H1 (cell line): ENCODE measurements around the gene VN1R4. TPM values are rescaled to one million over a fixed set of nuclear protein-coding genes. Genes with fewer than 3 reads are reported as not detected.

Experiments
- CTCF ChIA-PET: fragments of 300-600 bp; sonication (Branson Sonifier 250); formaldehyde crosslinking; loops from one replicate; lab custom pipeline; 2021; ENCODE audit not compliant: partially characterized antibody; lab: Charles Lee
- POLR2A ChIA-PET: fragments of 300-600 bp; sonication (Branson Sonifier 250); formaldehyde crosslinking; loops from one replicate; lab custom pipeline; 2021; ENCODE audit warnings: inconsistent platforms; ENCODE audit not compliant: partially characterized antibody; lab: Charles Lee
- DNase-seq, 2 experiments: peaks; one replicate each; pipeline versions ENCODE4 v3.0.0 to v3.0.0-alpha.2; 2010 to 2022; ENCODE audit warnings: low spot score in 2 of 2, low read depth in 1 of 2, mixed read lengths in 1 of 2
- FAIRE-seq: peaks from 2 replicates; lab custom pipeline; 2011; peaks lifted over from hg19 to GRCh38; lab: Jason Lieb, UNC
- H2AFZ ChIP-seq: 2 replicates; pipeline ENCODE4 v1.8.1; 2012; ENCODE audit warnings: low read length, inconsistent platforms
- H2AK5ac ChIP-seq: 2 replicates; pipeline ENCODE4 v1.6.1; 2013; ENCODE audit warnings: low read depth, low read length
- H2BK120ac ChIP-seq: replicated peaks from 2 replicates; pipeline ENCODE3; 2013; ENCODE audit warnings: low read depth, low read length, inconsistent platforms
- H2BK12ac ChIP-seq: 2 replicates; pipeline ENCODE4 v1.6.1; 2013; ENCODE audit warnings: low read depth, low read length
- H2BK15ac ChIP-seq: 2 replicates; pipeline ENCODE4 v1.6.1; 2013; ENCODE audit warnings: low read length
- H2BK20ac ChIP-seq: 2 replicates; pipeline ENCODE4 v1.6.1; 2013; ENCODE audit warnings: low read length
- H2BK5ac ChIP-seq: 2 replicates; pipeline ENCODE4 v1.6.1; 2013; ENCODE audit warnings: low read depth, low read length
- H3K14ac ChIP-seq: 2 replicates; pipeline ENCODE4 v1.6.1; 2013; ENCODE audit warnings: inconsistent platforms; ENCODE audit not compliant: insufficient read length
- H3K18ac ChIP-seq: 2 replicates; pipeline ENCODE4 v1.6.1; 2013; ENCODE audit warnings: low read length; ENCODE audit errors: extremely low read depth
- H3K23ac ChIP-seq: 2 replicates; pipeline ENCODE4 v1.6.1; 2013; ENCODE audit warnings: inconsistent platforms; ENCODE audit not compliant: insufficient read length
- H3K23me2 ChIP-seq: 2 replicates; pipeline ENCODE4 v1.6.1; 2013; ENCODE audit warnings: low read depth, low read length
- H3K27ac ChIP-seq: 2 replicates; pipeline ENCODE4 v1.6.1; 2011; ENCODE audit warnings: low read depth, low read length, inconsistent platforms
- H3K27me3 ChIP-seq, 4 experiments: replicated peaks in 1 of 4; 1 replicate in 1 of 4; 2 replicates in 3 of 4; pipeline versions ENCODE4 v1.6.1 to v1.8.1; 2011 to 2013; ENCODE audit warnings: low read length in 3 of 4, mild to moderate bottlenecking in 3 of 4, inconsistent platforms in 2 of 4, mixed read lengths in 2 of 4, moderate library complexity in 1 of 4; ENCODE audit not compliant: control insufficient read depth in 3 of 4, insufficient read depth in 3 of 4; ENCODE audit errors: extremely low read depth in 1 of 4
- H3K36me3 ChIP-seq, 4 experiments: 2 replicates each; pipeline versions ENCODE4 v1.6.1 to v1.8.1; 2011 to 2013; ENCODE audit warnings: mild to moderate bottlenecking in 4 of 4, low read length in 3 of 4, moderate library complexity in 2 of 4, control low read depth in 1 of 4, inconsistent platforms in 1 of 4; ENCODE audit not compliant: insufficient read depth in 4 of 4, control insufficient read depth in 2 of 4
- H3K4ac ChIP-seq: replicated peaks from 2 replicates; pipeline ENCODE3; 2013; ENCODE audit warnings: low read length, low read depth, mixed read lengths, inconsistent platforms; ENCODE audit not compliant: insufficient read length
- H3K4me1 ChIP-seq, 4 experiments: replicated peaks in 1 of 4; 1 replicate in 1 of 4; 2 replicates in 3 of 4; pipeline versions ENCODE4 v1.6.1 to v1.8.1; 2011 to 2013; ENCODE audit warnings: low read length in 3 of 4, inconsistent platforms in 2 of 4, mixed read lengths in 1 of 4; ENCODE audit not compliant: insufficient read depth in 4 of 4, control insufficient read depth in 3 of 4
- H3K4me2 ChIP-seq, 2 experiments: 2 replicates each; pipeline versions ENCODE4 v1.6.1 to v1.8.1; 2011 to 2013; ENCODE audit warnings: low read depth in 2 of 2, low read length in 2 of 2, control low read depth in 1 of 2, inconsistent platforms in 1 of 2, mild to moderate bottlenecking in 1 of 2; ENCODE audit not compliant: insufficient read depth in 1 of 2
- H3K4me3 ChIP-seq, 4 experiments: fragments of 200-600, 300-600 bp in 1 of 4; sonication (generic), shearing (Covaris generic), sonication (Bioruptor Twin) in 1 of 4; 2 replicates each; pipeline versions ENCODE4 v1.5.1 to v1.8.1; 2011 to 2016; ENCODE audit warnings: low read length in 4 of 4, low read depth in 3 of 4, control low read depth in 2 of 4, inconsistent platforms in 2 of 4, mild to moderate bottlenecking in 2 of 4, mixed read lengths in 1 of 4, moderate library complexity in 1 of 4; ENCODE audit not compliant: insufficient read depth in 2 of 4; ENCODE audit errors: extremely low read depth in 1 of 4
- H3K56ac ChIP-seq: replicated peaks from 2 replicates; pipeline ENCODE3; 2013; ENCODE audit warnings: low read depth, mild to moderate bottlenecking, mixed read lengths, low read length, inconsistent platforms; ENCODE audit not compliant: insufficient read length
- H3K79me1 ChIP-seq: 2 replicates; pipeline ENCODE4 v1.6.1; 2013; ENCODE audit warnings: low read depth, low read length, control low read depth
- H3K79me2 ChIP-seq, 2 experiments: 2 replicates each; pipeline versions ENCODE4 v1.6.1 to v1.8.1; 2012 to 2013; ENCODE audit warnings: low read length in 2 of 2, mild to moderate bottlenecking in 2 of 2, inconsistent platforms in 1 of 2; ENCODE audit not compliant: insufficient read depth in 2 of 2, control insufficient read depth in 1 of 2
- H3K9ac ChIP-seq, 4 experiments: replicated peaks in 1 of 4; 1 replicate in 1 of 4; 2 replicates in 3 of 4; pipeline versions ENCODE4 v1.6.1 to v1.8.1; 2011 to 2013; ENCODE audit warnings: low read depth in 3 of 4, low read length in 3 of 4, control low read depth in 2 of 4, mild to moderate bottlenecking in 2 of 4, moderate library complexity in 2 of 4, inconsistent platforms in 1 of 4; ENCODE audit errors: extremely low read depth in 1 of 4
- H3K9me3 ChIP-seq, 2 experiments: 2 replicates each; pipeline versions ENCODE4 v1.6.1 to v1.8.1; 2012 to 2013; ENCODE audit warnings: mild to moderate bottlenecking in 2 of 2, moderate library complexity in 2 of 2, control low read depth in 1 of 2, inconsistent platforms in 1 of 2, low read depth in 1 of 2, low read length in 1 of 2, mixed read lengths in 1 of 2; ENCODE audit not compliant: insufficient read depth in 2 of 2
- H4K20me1 ChIP-seq, 2 experiments: replicated peaks in 1 of 2; 2 replicates each; pipeline versions ENCODE3 to v1.8.1; 2011 to 2013; ENCODE audit warnings: inconsistent platforms in 2 of 2, low read length in 2 of 2, mild to moderate bottlenecking in 1 of 2; ENCODE audit not compliant: insufficient read depth in 2 of 2, control insufficient read depth in 1 of 2
- H4K5ac ChIP-seq: 2 replicates; pipeline ENCODE4 v1.6.1; 2013; ENCODE audit warnings: low read length, low read depth, mixed read lengths, inconsistent platforms; ENCODE audit not compliant: insufficient read length
- H4K8ac ChIP-seq: 2 replicates; pipeline ENCODE4 v1.8.0; 2013; ENCODE audit warnings: mild to moderate bottlenecking, moderate library complexity, low read length, inconsistent platforms; ENCODE audit not compliant: insufficient read depth; ENCODE audit errors: extremely low read depth
- H4K91ac ChIP-seq: replicated peaks from 2 replicates; pipeline ENCODE3; 2013; ENCODE audit warnings: low read length, mixed read lengths, inconsistent platforms; ENCODE audit not compliant: insufficient read length
- CBX8 ChIP-seq: fragments of 300-800, 300-1000 bp; sonication (generic); IDR thresholded peaks from 2 replicates; pipeline ENCODE4 v1.7.1; 2016; ENCODE audit warnings: low read depth, low read length, borderline replicate concordance
- CEBPB ChIP-seq: IDR thresholded peaks from 2 replicates; pipeline ENCODE4 v1.6.1; 2012; ENCODE audit warnings: low read depth, low read length
- E2F6 ChIP-seq: IDR thresholded peaks from 2 replicates; pipeline ENCODE4 v1.6.1; 2012; ENCODE audit warnings: inconsistent platforms
- EP300 ChIP-seq, 2 experiments: IDR thresholded peaks; 1 replicate in 1 of 2; 2 replicates in 1 of 2; pipeline ENCODE4 v1.6.1; 2011 to 2012; ENCODE audit warnings: low read depth in 2 of 2, low read length in 2 of 2, mild to moderate bottlenecking in 2 of 2, borderline replicate concordance in 1 of 2, inconsistent platforms in 1 of 2, moderate library complexity in 1 of 2
- KDM4A ChIP-seq: IDR thresholded peaks from one replicate; pipeline ENCODE4 v1.7.1; 2012; ENCODE audit warnings: low read depth, mild to moderate bottlenecking, moderate library complexity, low read length, inconsistent platforms; ENCODE audit not compliant: severe bottlenecking
- NRF1 ChIP-seq: IDR thresholded peaks from 2 replicates; pipeline ENCODE4 v1.6.1; 2011; ENCODE audit warnings: mild to moderate bottlenecking, low read depth, low read length, improper control_type of control experiment
- SRF ChIP-seq: IDR thresholded peaks from 2 replicates; pipeline ENCODE4 v1.6.1; 2011; ENCODE audit warnings: mild to moderate bottlenecking, low read depth, low read length, moderate library complexity
- TAF7 ChIP-seq: optimal IDR thresholded peaks from 2 replicates; pipeline ENCODE3; 2011; ENCODE audit warnings: low read depth, mild to moderate bottlenecking, inconsistent platforms, low read length, moderate library complexity, borderline replicate concordance
- TCF12 ChIP-seq: IDR thresholded peaks from 2 replicates; pipeline ENCODE4 v1.6.1; 2011; ENCODE audit warnings: low read depth, mild to moderate bottlenecking, low read length
- USF2 ChIP-seq: IDR thresholded peaks from 2 replicates; pipeline ENCODE4 v1.6.1; 2011; ENCODE audit warnings: low read length, improper control_type of control experiment
- YY1 ChIP-seq: IDR thresholded peaks from 2 replicates; pipeline ENCODE4 v1.6.1; 2011; ENCODE audit warnings: low read depth, mild to moderate bottlenecking, low read length
- WGBS, 2 experiments: shearing (Covaris generic) in 1 of 2; methylation state at CpG; one replicate each; pipeline versions ENCODE4 v1.1.6 to v1.1.7; 2013 to 2015; ENCODE audit warnings: low lambda C conversion rate in 2 of 2, mixed read lengths in 2 of 2, inconsistent platforms in 1 of 2, low coverage in 1 of 2, missing lambda C conversion rate in 1 of 2; ENCODE audit not compliant: insufficient replicate concordance in 2 of 2, insufficient coverage in 1 of 2, insufficient read length in 1 of 2; ENCODE audit errors: extremely low coverage in 1 of 2, missing lambda C conversion rate in 1 of 2; 5-methylcytosine and 5-hydroxymethylcytosine counted together
- polyA plus RNA-seq, 7 experiments: library from polyadenylated mRNA; depleted of rRNA in 3 of 7; stranded (reverse) in 5 of 7; unstranded in 2 of 7; fragments of >200 nt in 5 of 7; fragments of 200-250 nt in 2 of 7; gene quantifications; 1 replicate in 5 of 7; 2 replicates in 1 of 7; 4 replicates in 1 of 7; pipeline versions ENCODE4 v1.2.1 to v1.2.3, GENCODE V29; 2011 to 2013; ENCODE audit warnings: missing spikeins in 2 of 7, mixed read lengths in 2 of 7
- total RNA-seq: library from RNA; stranded (reverse); fragmentation: NEBNext Ultra II Directional; extraction: Animal tissue kit (Norgen Biotek cat#: 25700); gene quantifications from 2 replicates; pipeline ENCODE4 v1.2.1, GENCODE V29; 2021

The VN1R4 gene
- total and polyA plus RNA-seq, 2 of the 8 experiments (the other 6 are each of a cell fraction or from before 2014, with no cell fraction given), result not detected

- H4K91ac ChIP-seq, result no peak overlapping the region
- H3K9me3 ChIP-seq, result peaks cover 22 to 69% of the 10 kb centered on the region in 2 experiments
- TF ChIP-seq EP300 (IDR thresholded peaks at IDR 0.05; ENCODE audit: borderline replicate concordance in 1 of 2, low read depth in 2 of 2, low read length in 2 of 2), result no peak
- no peak for TF ChIP-seq SRF
- no peak for TF ChIP-seq YY1
- no peak for TF ChIP-seq CBX8
- no peak for TF ChIP-seq TAF7
- TF ChIP-seq NRF1, result no peak
- TF ChIP-seq TCF12, result no peak
- TF ChIP-seq USF2, result no peak
- no peak for TF ChIP-seq CEBPB
- TF ChIP-seq KDM4A, result no peak
- no peak for TF ChIP-seq E2F6
- no peak overlapping the region for H4K5ac ChIP-seq
- DNase-seq (no peak), FAIRE-seq (no peak)
- no peaks in the 10 kb centered on the region for H4K20me1 ChIP-seq
- no peak overlapping the region for H2AK5ac ChIP-seq
- H3K27me3 ChIP-seq, result no peaks in the 10 kb centered on the region
- no peak overlapping the region for H3K23ac ChIP-seq
- no peak overlapping the region for H3K9ac ChIP-seq
- H2BK5ac ChIP-seq, result no peak overlapping the region
- CTCF ChIA-PET, result interaction anchor here (1.6 kb wide), 1 partner anchor 29 kb away, joined by 4 read pairs; no protein-coding TSS in a partner anchor
- H3K4me3 ChIP-seq, result no peak overlapping the region
- no peaks in the 10 kb centered on the region; a peak in 1 of 8 replicates for H3K36me3 ChIP-seq
- H3K14ac ChIP-seq, result no peak overlapping the region
- H4K8ac ChIP-seq, result no peak overlapping the region
- 88% methylated on average over 15 of the region's 20 CpGs; no CpG with 5 or more reads in 1 of the 2 experiments for WGBS, 2 experiments
- H2BK120ac ChIP-seq, result no peak overlapping the region
- H3K79me1 ChIP-seq, result no peaks in the 10 kb centered on the region
- no peaks in the 10 kb centered on the region for H3K4me1 ChIP-seq
- no peak overlapping the region for H2BK20ac ChIP-seq
- no peak overlapping the region for H3K27ac ChIP-seq
- POLR2A ChIA-PET, result no interaction called here
- H2BK12ac ChIP-seq, result no peak overlapping the region
- no peak overlapping the region for H3K4ac ChIP-seq
- no peak overlapping the region for H3K56ac ChIP-seq
- no peak overlapping the region for H3K18ac ChIP-seq
- no peaks in the 10 kb centered on the region for H3K79me2 ChIP-seq
- no peaks in the 10 kb centered on the region for H3K23me2 ChIP-seq
- H2AFZ ChIP-seq, result no peak overlapping the region
- no peak overlapping the region for H2BK15ac ChIP-seq
- H3K4me2 ChIP-seq, result no peak overlapping the region
These were observed 42.9 kb downstream of the VN1R4 start for GRCh38 chr19:53224606-53225005.
